Measurements from ENCODE around the gene GGA1.

Gene GGA1

GRCh38 chr22:37674248-37674647 lies 65.6 kb downstream of the GGA1 start:
- TF ChIP-seq CTCF (IDR thresholded peaks at IDR 0.05): no peak
- Mint-ChIP-seq H3K36me3 (ENCODE audit: low read depth) (no peaks in the 10 kb centered on the region), H3K27ac (no peak overlapping the region), H3K4me3 (no peak overlapping the region), H3K9me3 (no peaks in the 10 kb centered on the region), H3K27me3 (ENCODE audit: low read depth, poor library complexity) (peaks cover 4% of the 10 kb centered on the region), H3K4me1 (peaks cover 27% of the 10 kb centered on the region)
- no peak for DNase-seq

GRCh38 chr22:37674951-37675929 lies 66.6 kb downstream of the GGA1 start, which contains the start of gene LGALS1:
Gene LGALS1, plus strand, starts transcription at chr22:37675636. Its CDS starts 67 bp downstream, at chr22:37675703.
- H3K4me3 Mint-ChIP-seq: peak within 1 kb of the TSS; percentile 80
- peak; percentile 54 for DNase-seq
- peaks cover 4% of the 10 kb centered on the region for H3K27me3 Mint-ChIP-seq (ENCODE audit: low read depth, poor library complexity)
- peaks cover 35% of the 10 kb centered on the region for H3K4me1 Mint-ChIP-seq
- H3K9me3 Mint-ChIP-seq: no peaks in the 10 kb centered on the region
- H3K36me3 Mint-ChIP-seq (ENCODE audit: low read depth): no peaks in the 10 kb centered on the region
- H3K27ac Mint-ChIP-seq: peak within 1 kb of the TSS; percentile 40
- TF ChIP-seq CTCF (IDR thresholded peaks at IDR 0.05): no peak

GRCh38 chr22:37675930-37676735 lies 67.5 kb downstream of the GGA1 start:
- H3K27ac Mint-ChIP-seq: peak overlapping the region; percentile 40
- H3K9me3 Mint-ChIP-seq: no peaks in the 10 kb centered on the region
- H3K4me3 Mint-ChIP-seq: peak overlapping the region; percentile 80
- peaks cover 4% of the 10 kb centered on the region for H3K27me3 Mint-ChIP-seq (ENCODE audit: low read depth, poor library complexity)
- peaks cover 37% of the 10 kb centered on the region for H3K4me1 Mint-ChIP-seq
- TF ChIP-seq CTCF (IDR thresholded peaks at IDR 0.05): no peak
- no peak for DNase-seq
- H3K36me3 Mint-ChIP-seq (ENCODE audit: low read depth): no peaks in the 10 kb centered on the region

- Mint-ChIP-seq H3K36me3 (ENCODE audit: low read depth) (no peaks in the 10 kb centered on the region), H3K27me3 (ENCODE audit: low read depth, poor library complexity) (peaks cover 9% of the 10 kb centered on the region), H3K4me1 (peaks cover 44% of the 10 kb centered on the region), H3K4me3 (peak overlapping the region; percentile 81), H3K9me3 (no peaks in the 10 kb centered on the region), H3K27ac (peak overlapping the region; percentile 40)
- peak; percentile 77 for DNase-seq
- no peak for TF ChIP-seq CTCF (IDR thresholded peaks at IDR 0.05)
Observed at GRCh38 chr22:37676736-37677492, 68.3 kb downstream of the GGA1 start.

- Mint-ChIP-seq H3K9me3 (no peaks in the 10 kb centered on the region), H3K4me1 (peaks cover 44% of the 10 kb centered on the region), H3K36me3 (ENCODE audit: low read depth) (no peaks in the 10 kb centered on the region), H3K4me3 (peak overlapping the region; percentile 81), H3K27ac (no peak overlapping the region), H3K27me3 (ENCODE audit: low read depth, poor library complexity) (peaks cover 9% of the 10 kb centered on the region)
- no peak for DNase-seq
- no peak for TF ChIP-seq CTCF (IDR thresholded peaks at IDR 0.05)
Observed at GRCh38 chr22:37677493-37677974, 68.9 kb downstream of the GGA1 start.

Data from nephron progenitor cell (in vitro differentiated cells).